Naive thymus-derived CD4-positive, alpha-beta T cell (primary cell): ENCODE measurements around the gene ZNF423. TPM values are rescaled to one million over a fixed set of nuclear protein-coding genes. Genes with fewer than 3 reads are reported as not detected.

Experiments
- ATAC-seq: fragments of 150-1000 bp; cut with Tn5 transposase; 2 replicates; pipeline ENCODE4 v1.10.0; 2021; ENCODE audit warnings: mild to moderate bottlenecking, moderate library complexity
- CTCF ChIA-PET: fragments of 350-600 bp; sonication (Branson Sonifier 250); formaldehyde crosslinking; loops from one replicate; lab custom pipeline; 2021; ENCODE audit warnings: antibody characterized with exemption; lab: Charles Lee
- POLR2A ChIA-PET: fragments of 350-600 bp; sonication (Branson Sonifier 250); formaldehyde crosslinking; loops from one replicate; lab custom pipeline; 2021; ENCODE audit warnings: antibody characterized with exemption, inconsistent platforms; lab: Charles Lee
- DNase-seq, 9 donors: peaks; one replicate each; pipeline versions ENCODE4 v3.0.0 to v3.0.0-alpha.2; 2020 to 2022; ENCODE audit warnings: mixed read lengths in 1 of 9
- H3K27ac ChIP-seq: one replicate; pipeline ENCODE4 v1.7.0; 2013; ENCODE audit warnings: mild to moderate bottlenecking, low read depth, low read length, moderate library complexity
- H3K27me3 ChIP-seq, 2 donors: one replicate each; pipeline ENCODE4 v1.7.0; 2013; ENCODE audit warnings: low read length in 2 of 2, mild to moderate bottlenecking in 2 of 2, moderate library complexity in 2 of 2; ENCODE audit not compliant: control insufficient read depth in 2 of 2, insufficient read depth in 2 of 2
- H3K36me3 ChIP-seq, 3 experiments: 1 replicate in 2 of 3; 2 replicates in 1 of 3; pipeline ENCODE4 v1.7.0; 2013; ENCODE audit warnings: low read length in 3 of 3, mild to moderate bottlenecking in 3 of 3, moderate library complexity in 1 of 3; ENCODE audit not compliant: insufficient read depth in 3 of 3, control insufficient read depth in 2 of 3
- H3K4me1 ChIP-seq, 2 donors: one replicate each; pipeline ENCODE4 v1.7.0; 2013; ENCODE audit warnings: low read length in 2 of 2, mild to moderate bottlenecking in 2 of 2, moderate library complexity in 1 of 2; ENCODE audit not compliant: control insufficient read depth in 2 of 2, insufficient read depth in 2 of 2
- H3K4me3 ChIP-seq: 2 replicates; pipeline ENCODE4 v1.7.0; 2013; ENCODE audit warnings: mild to moderate bottlenecking, low read length
- H3K9me3 ChIP-seq, 3 experiments: 1 replicate in 2 of 3; 2 replicates in 1 of 3; pipeline ENCODE4 v1.7.0; 2013; ENCODE audit warnings: low read length in 3 of 3; ENCODE audit not compliant: control insufficient read depth in 2 of 3
- H3K27ac Mint-ChIP-seq, 9 donors: one replicate each; pipeline ENCODE4 v1.8.0; 2020 to 2022; ENCODE audit warnings: mixed read lengths in 9 of 9, mild to moderate bottlenecking in 8 of 9, moderate library complexity in 5 of 9, inconsistent platforms in 2 of 9
- H3K27me3 Mint-ChIP-seq, 5 donors: one replicate each; pipeline ENCODE4 v1.8.0; 2021 to 2022; ENCODE audit warnings: mixed read lengths in 5 of 5, mild to moderate bottlenecking in 1 of 5
- H3K36me3 Mint-ChIP-seq, 5 donors: one replicate each; pipeline ENCODE4 v1.8.0; 2020 to 2022; ENCODE audit warnings: mixed read lengths in 5 of 5, mild to moderate bottlenecking in 3 of 5, inconsistent platforms in 1 of 5
- H3K4me1 Mint-ChIP-seq, 7 donors: one replicate each; pipeline ENCODE4 v1.8.0; 2020 to 2022; ENCODE audit warnings: mixed read lengths in 7 of 7, mild to moderate bottlenecking in 3 of 7, inconsistent platforms in 1 of 7
- H3K4me3 Mint-ChIP-seq, 10 donors: one replicate each; pipeline ENCODE4 v1.8.0; 2020 to 2022; ENCODE audit warnings: mild to moderate bottlenecking in 10 of 10, mixed read lengths in 10 of 10, moderate library complexity in 6 of 10, inconsistent platforms in 2 of 10
- H3K9me3 Mint-ChIP-seq, 11 donors: one replicate each; pipeline ENCODE4 v1.8.0; 2020 to 2022; ENCODE audit warnings: mixed read lengths in 11 of 11, mild to moderate bottlenecking in 4 of 11, inconsistent platforms in 1 of 11, moderate library complexity in 1 of 11
- intact Hi-C, 2 donors: fragments of 100-400 bp; cut with micrococcal nuclease; formaldehyde crosslinking; loops; one replicate each; pipeline ENCODE4 v1.15.1; 2023
- polyA plus RNA-seq, 2 donors: library from polyadenylated mRNA; unstranded; fragments of 300-500 nt; fragmentation: Illumina TruSeq; gene quantifications; one replicate each; pipeline ENCODE4 v1.2.3, GENCODE V29; 2021
- total RNA-seq, 6 experiments: library from RNA in 5 of 6; stranded (reverse) in 5 of 6; gene quantifications; 1 replicate in 5 of 6; 2 replicates in 1 of 6; pipeline ENCODE4 v1.2.3 and lab custom pipeline; 2021 to 2026

Gene ZNF423
- total and polyA plus RNA-seq, 7 experiments from 2014 or later, result not detected

DNA sequence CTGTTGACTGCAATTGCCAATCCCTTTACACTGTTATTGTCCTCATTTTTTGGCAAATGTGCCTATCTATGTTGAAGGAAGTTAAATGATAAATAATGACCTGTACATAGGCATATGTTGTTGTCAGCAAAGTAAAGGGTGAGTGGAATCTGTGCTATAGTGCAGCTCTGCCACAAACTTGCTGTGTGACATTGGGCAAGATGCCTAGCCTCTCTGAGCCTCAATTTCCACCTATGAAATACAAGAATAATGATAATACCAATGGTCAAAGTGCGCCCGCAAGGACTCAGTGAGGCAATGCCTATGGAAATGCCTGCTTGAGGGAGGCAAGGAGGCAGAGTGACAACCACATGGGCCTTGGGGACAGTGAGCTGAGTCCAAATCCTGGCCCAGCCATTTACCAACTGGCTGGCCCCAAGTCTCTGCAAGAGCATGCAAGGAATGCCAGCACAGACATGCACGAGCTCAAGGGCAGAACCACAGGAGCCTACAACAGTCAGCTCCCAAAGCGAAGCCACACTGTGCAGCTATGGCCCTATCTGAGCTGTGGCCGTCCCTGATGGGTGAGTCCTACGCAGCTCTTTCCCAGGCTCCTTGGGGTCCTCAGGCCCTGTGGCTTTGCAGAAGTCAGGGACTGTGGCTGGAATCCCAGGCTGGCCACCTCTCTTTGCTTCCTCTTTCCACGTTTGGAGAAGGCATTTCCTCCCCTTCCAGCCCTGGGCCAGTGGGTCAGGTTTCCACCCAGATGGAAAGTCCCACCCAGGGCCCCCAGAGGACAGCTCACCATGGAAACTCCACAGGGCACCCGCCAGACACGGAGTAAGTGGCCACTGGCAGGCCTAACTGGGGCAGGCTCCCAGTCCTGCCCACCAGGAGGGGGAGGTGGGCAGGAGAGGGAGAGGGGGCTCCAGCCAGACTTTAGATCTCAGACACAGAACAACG, 82.1 kb downstream of the ZNF423 start:
- Histone ChIP-seq H3K4me3 (no peak overlapping the region), H3K9me3 (no peaks in the 10 kb centered on the region), H3K27me3 (no peaks in the 10 kb centered on the region), H3K4me1 (no peaks in the 10 kb centered on the region), H3K27ac (no peak overlapping the region), H3K36me3 (no peaks in the 10 kb centered on the region)
- ChIA-PET CTCF (no interaction called here), POLR2A (no interaction called here)
- Mint-ChIP-seq H3K4me1 (peaks cover 0 to 4% (median 0%) of the 10 kb centered on the region in 7 donors), H3K27ac (no peak overlapping the region), H3K4me3 (no peak overlapping the region), H3K9me3 (no peaks in the 10 kb centered on the region), H3K36me3 (no peaks in the 10 kb centered on the region), H3K27me3 (peaks cover 0 to 7% (median 0%) of the 10 kb centered on the region in 5 donors)
- intact Hi-C loops, result no loop called here
- no peak for ATAC-seq
- no peak for DNase-seq

DNA sequence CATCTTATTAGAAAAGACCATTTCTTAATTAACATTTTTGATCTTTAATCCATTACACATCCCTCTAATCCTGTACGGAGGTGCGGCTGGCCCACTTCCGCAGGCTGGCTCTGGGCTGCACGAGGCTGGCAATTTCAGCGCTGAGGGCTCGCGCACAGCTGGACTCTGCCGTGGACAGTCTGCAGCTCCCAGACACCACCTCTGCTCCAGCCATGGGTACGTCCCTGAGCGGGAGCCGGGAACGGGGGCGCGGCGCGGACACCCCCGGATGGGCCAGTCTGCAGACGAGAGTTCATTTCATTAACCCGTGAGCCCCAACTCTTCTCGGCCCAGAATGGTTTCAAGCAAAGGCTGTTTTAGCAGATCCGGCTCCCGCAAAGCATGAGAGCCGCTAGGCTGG, 87.9 kb downstream of the ZNF423 start:
- ChIA-PET CTCF (no interaction called here), POLR2A (no interaction called here)
- Mint-ChIP-seq H3K4me3 (no peak overlapping the region), H3K36me3 (no peaks in the 10 kb centered on the region), H3K9me3 (no peaks in the 10 kb centered on the region), H3K27me3 (peaks cover 0 to 3% (median 0%) of the 10 kb centered on the region in 5 donors), H3K27ac (no peak overlapping the region), H3K4me1 (peaks cover 0 to 4% (median 0%) of the 10 kb centered on the region in 7 donors)
- DNase-seq (no peak), ATAC-seq (no peak)
- Histone ChIP-seq H3K27ac (no peak overlapping the region), H3K4me1 (no peaks in the 10 kb centered on the region), H3K36me3 (no peaks in the 10 kb centered on the region), H3K4me3 (no peak overlapping the region), H3K9me3 (no peaks in the 10 kb centered on the region), H3K27me3 (no peaks in the 10 kb centered on the region)
- intact Hi-C loops, result no loop called here

DNA sequence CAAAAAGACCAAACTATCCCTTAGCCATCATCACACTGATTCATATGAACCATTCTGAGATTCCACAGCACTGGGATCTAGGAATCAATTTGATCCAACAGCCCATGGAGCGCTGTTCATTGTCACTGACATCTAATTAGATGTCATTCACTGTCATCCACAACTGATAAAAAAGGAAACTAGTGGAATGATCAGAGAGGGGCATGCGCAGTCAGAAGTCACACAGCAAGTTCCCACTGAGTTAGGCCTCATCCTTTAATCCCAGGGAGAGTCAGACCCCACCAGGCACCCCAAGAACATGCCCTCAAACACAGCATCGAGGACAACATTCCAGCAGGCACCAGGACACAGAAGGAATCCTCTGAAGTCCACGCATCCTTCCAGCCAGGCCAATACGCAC, 88.5 kb downstream of the ZNF423 start:
- DNase-seq (no peak), ATAC-seq (no peak)
- Mint-ChIP-seq H3K36me3 (no peaks in the 10 kb centered on the region), H3K4me1 (peaks cover 0 to 4% (median 0%) of the 10 kb centered on the region in 7 donors), H3K27me3 (peaks cover 0 to 3% (median 0%) of the 10 kb centered on the region in 5 donors), H3K9me3 (no peaks in the 10 kb centered on the region), H3K4me3 (no peak overlapping the region), H3K27ac (no peak overlapping the region)
- Histone ChIP-seq H3K27ac (no peak overlapping the region), H3K4me3 (no peak overlapping the region), H3K4me1 (no peaks in the 10 kb centered on the region), H3K36me3 (no peaks in the 10 kb centered on the region), H3K27me3 (no peaks in the 10 kb centered on the region), H3K9me3 (no peaks in the 10 kb centered on the region)
- POLR2A ChIA-PET, result no interaction called here
- intact Hi-C loops, result no loop called here
- CTCF ChIA-PET, result no interaction called here

DNA sequence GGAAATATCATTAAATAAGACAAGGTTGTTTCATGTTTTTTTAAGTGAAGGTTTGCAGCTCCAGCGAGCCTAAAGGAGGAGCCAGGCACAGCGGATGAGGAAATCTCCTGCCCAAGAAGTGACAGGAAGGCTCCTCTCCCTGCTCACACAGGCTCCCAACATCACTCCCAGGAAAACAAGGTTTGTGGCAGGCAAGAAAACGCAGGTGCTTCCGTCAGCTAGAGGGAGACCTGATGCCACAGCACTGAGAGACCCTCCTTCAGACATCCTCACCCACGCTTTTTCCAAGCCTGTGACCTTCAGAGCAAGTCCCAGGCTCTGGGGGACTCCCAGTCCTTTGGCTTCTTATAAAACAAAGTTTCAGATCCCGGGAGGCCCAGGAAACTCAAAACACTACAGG, 89.7 kb downstream of the ZNF423 start:
- DNase-seq, result no peak
- Mint-ChIP-seq H3K27ac (no peak overlapping the region), H3K9me3 (no peaks in the 10 kb centered on the region), H3K36me3 (no peaks in the 10 kb centered on the region), H3K4me1 (peaks cover 0 to 4% (median 0%) of the 10 kb centered on the region in 7 donors), H3K27me3 (no peaks in the 10 kb centered on the region), H3K4me3 (no peak overlapping the region)
- Histone ChIP-seq H3K9me3 (no peaks in the 10 kb centered on the region), H3K27ac (no peak overlapping the region), H3K4me3 (no peak overlapping the region), H3K4me1 (no peaks in the 10 kb centered on the region), H3K36me3 (no peaks in the 10 kb centered on the region), H3K27me3 (no peaks in the 10 kb centered on the region)
- ChIA-PET POLR2A (no interaction called here), CTCF (no interaction called here)
- no peak for ATAC-seq
- intact Hi-C loops, result no loop called here

DNA sequence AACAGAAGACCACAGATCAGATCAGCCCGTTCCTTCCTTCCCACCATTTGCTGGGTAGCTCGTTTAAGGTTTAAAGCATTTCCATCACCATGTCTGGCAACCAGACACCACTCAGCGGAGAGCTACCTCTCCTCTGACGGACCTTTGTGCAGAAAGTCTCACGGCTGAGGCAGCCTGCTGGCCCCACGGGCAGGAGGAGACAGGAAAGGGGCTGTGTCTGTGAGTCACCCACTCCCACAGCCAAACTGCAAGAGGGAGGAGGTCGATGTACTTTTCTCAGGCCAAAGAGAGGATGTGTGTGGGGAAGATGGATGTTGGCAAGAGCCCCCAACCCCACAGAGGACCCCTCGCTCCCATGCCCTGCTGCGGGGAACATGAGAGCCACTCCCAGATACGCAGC, 92.1 kb downstream of the ZNF423 start:
- intact Hi-C loops, result no loop called here
- Mint-ChIP-seq H3K9me3 (no peaks in the 10 kb centered on the region), H3K27me3 (peaks cover 0 to under 1% (median 0%) of the 10 kb centered on the region in 5 donors), H3K27ac (no peak overlapping the region), H3K4me1 (no peaks in the 10 kb centered on the region), H3K4me3 (no peak overlapping the region), H3K36me3 (no peaks in the 10 kb centered on the region)
- ChIA-PET CTCF (no interaction called here), POLR2A (no interaction called here)
- Histone ChIP-seq H3K4me1 (no peaks in the 10 kb centered on the region), H3K27me3 (no peaks in the 10 kb centered on the region), H3K4me3 (no peak overlapping the region), H3K27ac (no peak overlapping the region), H3K36me3 (no peaks in the 10 kb centered on the region), H3K9me3 (no peaks in the 10 kb centered on the region)
- no peak for DNase-seq
- no peak for ATAC-seq

DNA sequence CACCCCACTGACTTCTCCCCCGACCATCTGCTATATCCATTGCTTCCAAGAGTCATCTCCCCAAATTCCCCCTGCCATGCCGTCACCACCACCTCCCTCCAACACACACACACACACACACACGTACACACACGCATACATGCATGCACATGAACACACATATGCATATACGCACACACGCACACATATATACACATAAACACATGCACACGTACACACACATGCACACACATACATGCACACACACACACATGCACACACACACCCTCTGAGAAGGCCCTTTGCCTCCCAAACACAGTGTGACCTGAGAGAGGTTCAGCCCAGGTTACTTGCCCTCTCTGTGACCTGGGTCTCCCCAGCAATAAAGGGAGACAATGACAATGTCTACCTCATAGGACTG, 95.1 kb downstream of the ZNF423 start:
- Mint-ChIP-seq H3K4me3 (no peak overlapping the region), H3K27me3 (peaks cover 6 to 27% (median 13%) of the 10 kb centered on the region in 5 donors), H3K9me3 (no peaks in the 10 kb centered on the region), H3K4me1 (no peaks in the 10 kb centered on the region), H3K36me3 (no peaks in the 10 kb centered on the region), H3K27ac (no peak overlapping the region)
- Histone ChIP-seq H3K36me3 (no peaks in the 10 kb centered on the region), H3K27ac (no peak overlapping the region), H3K27me3 (no peaks in the 10 kb centered on the region), H3K9me3 (no peaks in the 10 kb centered on the region), H3K4me3 (no peak overlapping the region), H3K4me1 (no peaks in the 10 kb centered on the region)
- ATAC-seq (no peak), DNase-seq (no peak)
- CTCF ChIA-PET, result no interaction called here
- POLR2A ChIA-PET, result no interaction called here
- intact Hi-C loops, result no loop called here

DNA sequence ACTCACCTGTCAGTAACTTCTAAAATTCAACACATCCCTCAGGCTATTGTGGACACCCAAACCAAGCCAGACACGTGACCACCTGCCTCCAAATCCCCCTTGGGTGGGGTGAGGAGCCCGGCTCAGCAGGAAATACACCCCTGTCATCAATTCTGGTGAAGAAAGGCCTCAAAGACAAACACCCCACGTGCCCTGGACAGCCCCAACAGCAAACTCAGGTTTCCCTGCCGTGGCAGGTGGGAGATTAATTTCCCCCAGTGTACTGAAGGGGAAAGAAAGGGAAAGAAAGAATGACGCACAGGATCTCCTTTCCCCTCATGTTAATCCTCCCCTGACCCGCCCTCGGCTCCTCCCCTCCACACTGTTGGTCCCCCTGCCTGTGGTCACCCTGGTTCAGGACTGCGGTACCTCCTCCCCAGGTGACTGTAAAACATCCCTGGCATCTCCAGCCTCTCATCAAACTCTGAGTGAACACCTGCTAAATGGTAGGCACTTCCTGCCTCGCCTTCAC, 98.3 kb downstream of the ZNF423 start:
- no peak overlapping the region for H3K4me3 Mint-ChIP-seq
- no peak overlapping the region for H3K27ac Mint-ChIP-seq
- no peaks in the 10 kb centered on the region for H3K9me3 Mint-ChIP-seq
- H3K27me3 Mint-ChIP-seq, result peaks cover 26 to 46% (median 35%) of the 10 kb centered on the region in 5 donors
- H3K4me1 Mint-ChIP-seq, result peaks cover 5 to 15% (median 13%) of the 10 kb centered on the region in 7 donors
- Histone ChIP-seq H3K27me3 (no peaks in the 10 kb centered on the region), H3K27ac (no peak overlapping the region), H3K9me3 (no peaks in the 10 kb centered on the region), H3K4me1 (no peaks in the 10 kb centered on the region), H3K36me3 (no peaks in the 10 kb centered on the region), H3K4me3 (no peak overlapping the region)
- CTCF ChIA-PET, result no interaction called here
- POLR2A ChIA-PET, result no interaction called here
- intact Hi-C loops, result no loop called here
- H3K36me3 Mint-ChIP-seq, result no peaks in the 10 kb centered on the region
- no peak for ATAC-seq
- no peak for DNase-seq
